Epithelial cell of esophagus (primary cell): ENCODE measurements around the gene PDIA3.
"Not testable (repeated sequence)": the region's sequence is repeated elsewhere in the genome, so short reads cannot be mapped to it uniquely, and the experiment has no call there.

ENCODE experiments used
- DNase-seq: peaks from one replicate; pipeline ENCODE4 v3.0.0; 2010; ENCODE audit warnings: low read depth
- H3K4me3 ChIP-seq: 2 replicates; pipeline ENCODE4 v1.5.1; 2011; ENCODE audit warnings: mild to moderate bottlenecking, low read length, control low read depth
- TF ChIP-seq, protein P1 (sequence below): IDR thresholded peaks from 2 replicates; pipeline ENCODE4 v1.5.1; 2011; ENCODE audit warnings: low read depth, mild to moderate bottlenecking, low read length, control low read depth, inconsistent platforms; ENCODE audit not compliant: insufficient read depth; ENCODE audit errors: missing control alignments

The PDIA3 gene

GRCh38 chr15:43800286-43801141 is 54.3 kb downstream of the PDIA3 start, which contains the start of gene HYPK:
HYPK (plus strand) TSS chr15:43800599; CDS start chr15:43800623, 24 bp downstream.
- H3K4me3 ChIP-seq: peak within 1 kb of the TSS; percentile 99
- peak; percentile 91 for DNase-seq
- TF ChIP-seq, protein P1, sequence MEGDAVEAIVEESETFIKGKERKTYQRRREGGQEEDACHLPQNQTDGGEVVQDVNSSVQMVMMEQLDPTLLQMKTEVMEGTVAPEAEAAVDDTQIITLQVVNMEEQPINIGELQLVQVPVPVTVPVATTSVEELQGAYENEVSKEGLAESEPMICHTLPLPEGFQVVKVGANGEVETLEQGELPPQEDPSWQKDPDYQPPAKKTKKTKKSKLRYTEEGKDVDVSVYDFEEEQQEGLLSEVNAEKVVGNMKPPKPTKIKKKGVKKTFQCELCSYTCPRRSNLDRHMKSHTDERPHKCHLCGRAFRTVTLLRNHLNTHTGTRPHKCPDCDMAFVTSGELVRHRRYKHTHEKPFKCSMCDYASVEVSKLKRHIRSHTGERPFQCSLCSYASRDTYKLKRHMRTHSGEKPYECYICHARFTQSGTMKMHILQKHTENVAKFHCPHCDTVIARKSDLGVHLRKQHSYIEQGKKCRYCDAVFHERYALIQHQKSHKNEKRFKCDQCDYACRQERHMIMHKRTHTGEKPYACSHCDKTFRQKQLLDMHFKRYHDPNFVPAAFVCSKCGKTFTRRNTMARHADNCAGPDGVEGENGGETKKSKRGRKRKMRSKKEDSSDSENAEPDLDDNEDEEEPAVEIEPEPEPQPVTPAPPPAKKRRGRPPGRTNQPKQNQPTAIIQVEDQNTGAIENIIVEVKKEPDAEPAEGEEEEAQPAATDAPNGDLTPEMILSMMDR: no peak

DNA sequence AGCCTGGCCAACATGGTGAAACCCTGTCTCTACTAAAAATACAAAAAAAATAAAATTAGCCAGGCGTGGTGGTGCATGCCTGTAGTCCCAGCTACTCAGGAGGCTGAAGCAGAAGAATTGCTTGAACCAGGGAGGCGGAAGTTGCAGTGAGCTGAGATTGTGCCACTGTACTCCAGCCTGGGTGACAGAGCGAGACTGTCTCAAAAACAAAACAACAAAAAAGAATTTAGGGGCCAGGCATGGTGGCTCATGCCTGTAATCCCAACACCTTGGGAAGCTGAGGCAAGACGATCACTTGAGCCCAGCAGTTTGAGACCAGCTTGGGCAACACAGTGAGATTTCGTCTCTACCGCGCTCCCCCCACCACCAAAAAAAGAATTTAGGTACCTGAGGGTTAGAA is 56.4 kb downstream of the PDIA3 start:
- H3K4me3 ChIP-seq, DNase-seq: not testable (repeated sequence)

DNA sequence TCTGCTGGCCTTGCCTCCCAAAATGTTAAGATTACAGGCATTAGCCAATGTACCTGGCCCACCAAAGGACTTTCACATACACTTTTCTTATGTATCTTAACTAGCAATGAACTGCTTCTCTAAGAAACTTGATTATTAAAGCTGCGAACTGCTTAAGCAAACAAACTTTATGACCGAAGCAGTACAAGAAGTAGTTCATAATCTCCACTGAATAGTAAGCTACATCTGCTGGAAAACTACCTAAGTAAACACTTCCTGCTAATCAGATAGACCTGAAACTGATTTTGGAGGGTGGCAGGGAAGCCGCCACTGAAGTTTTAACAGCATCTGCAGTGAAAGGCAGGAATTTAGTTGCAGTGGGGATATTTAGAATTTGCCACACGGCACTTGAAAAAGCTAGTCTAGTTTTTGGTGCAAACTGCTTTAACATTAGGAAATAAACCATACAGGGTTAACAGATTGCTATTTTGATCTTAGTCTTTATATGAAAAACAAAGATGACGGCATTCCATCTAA is 62.3 kb downstream of the PDIA3 start:
- no peak for DNase-seq
- H3K4me3 ChIP-seq: no peak overlapping the region
- TF ChIP-seq, protein P1: no peak

GRCh38 chr15:43808960-43809678 is 62.9 kb downstream of the PDIA3 start:
- TF ChIP-seq, protein P1: no peak
- no peak for DNase-seq
- no peak overlapping the region for H3K4me3 ChIP-seq

DNA sequence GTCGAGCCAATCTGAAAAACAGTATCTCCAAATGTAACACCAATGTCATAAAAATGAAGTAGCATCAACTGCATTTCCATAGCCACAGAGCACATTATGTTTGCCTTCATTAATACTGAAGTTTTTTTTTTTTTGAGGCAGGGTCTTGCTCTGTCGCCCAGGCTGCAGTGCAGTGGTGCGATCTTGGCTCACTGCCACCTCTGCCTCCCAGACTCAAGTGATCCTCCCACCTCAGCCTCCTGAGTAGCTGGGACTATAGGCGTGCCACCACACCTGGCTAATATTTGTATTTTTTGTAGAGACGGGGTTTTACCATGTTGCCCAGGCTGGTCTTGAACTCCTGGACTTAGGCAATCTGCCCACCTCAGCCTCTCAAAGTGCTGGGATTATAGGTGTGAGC is 68.8 kb downstream of the PDIA3 start:
- DNase-seq, H3K4me3 ChIP-seq: not testable (repeated sequence)

GRCh38 chr15:43821505-43821904 is 75.3 kb downstream of the PDIA3 start:
- TF ChIP-seq, protein P1: no peak
- DNase-seq: no peak
- no peak overlapping the region for H3K4me3 ChIP-seq
